Transverse colon (tissue), 3 donors: ENCODE measurements around the gene ZBTB7A.

Experiments
- CTCF ChIP-seq, 5 experiments: fragments of 200-600 bp in 3 of 5; fragments of 450-650 bp in 2 of 5; sonication (generic) in 3 of 5; IDR thresholded peaks; 1 replicate in 2 of 5; 2 replicates in 3 of 5; pipeline ENCODE4 v1.5.1; 2016 to 2017; ENCODE audit warnings: antibody characterized with exemption in 5 of 5, inconsistent platforms in 3 of 5, mild to moderate bottlenecking in 2 of 5, moderate library complexity in 1 of 5
- EP300 ChIP-seq: sonication (generic); formaldehyde crosslinking; IDR thresholded peaks from one replicate; pipeline ENCODE4 v1.6.1; 2017; ENCODE audit warnings: antibody characterized with exemption, low read depth
- POLR2A ChIP-seq: fragments of 450-650 bp; IDR thresholded peaks from one replicate; pipeline ENCODE4 v1.6.1; 2016; ENCODE audit warnings: antibody characterized with exemption, mild to moderate bottlenecking, moderate library complexity

GRCh38 chr19:4029247-4029614 is 37.5 kb downstream of the ZBTB7A start:
- TF ChIP-seq CTCF (IDR thresholded peaks at IDR 0.05) (no peak), EP300 (no peak), POLR2A (no peak)
